D721Med (cell line): ENCODE measurements around the gene STYXL2.

ENCODE experiments used
- DNase-seq: peaks from one replicate; pipeline ENCODE4 v3.0.0; 2011; ENCODE audit warnings: low spot score; ENCODE audit not compliant: insufficient read length
- FAIRE-seq: peaks from 2 replicates; lab custom pipeline; 2011; peaks lifted over from hg19 to GRCh38; lab: Jason Lieb, UNC
- CTCF ChIP-seq: IDR thresholded peaks from 2 replicates; pipeline ENCODE4 v1.5.1; 2012; ENCODE audit warnings: mild to moderate bottlenecking, control low read depth; ENCODE audit not compliant: insufficient read depth; ENCODE audit errors: missing control alignments

STYXL2 gene

GRCh38 chr1:167115655-167116054, 21.8 kb downstream of the STYXL2 start:
- TF ChIP-seq CTCF = no peak
- DNase-seq (no peak), FAIRE-seq (no peak)

- FAIRE-seq (no peak), DNase-seq (no peak)
- no peak for TF ChIP-seq CTCF
Observed at GRCh38 chr1:167116174-167116573, 22.3 kb downstream of the STYXL2 start.

- TF ChIP-seq CTCF = no peak
- FAIRE-seq = no peak
- no peak for DNase-seq
Observed at GRCh38 chr1:167117225-167117624, 23.4 kb downstream of the STYXL2 start.

DNA sequence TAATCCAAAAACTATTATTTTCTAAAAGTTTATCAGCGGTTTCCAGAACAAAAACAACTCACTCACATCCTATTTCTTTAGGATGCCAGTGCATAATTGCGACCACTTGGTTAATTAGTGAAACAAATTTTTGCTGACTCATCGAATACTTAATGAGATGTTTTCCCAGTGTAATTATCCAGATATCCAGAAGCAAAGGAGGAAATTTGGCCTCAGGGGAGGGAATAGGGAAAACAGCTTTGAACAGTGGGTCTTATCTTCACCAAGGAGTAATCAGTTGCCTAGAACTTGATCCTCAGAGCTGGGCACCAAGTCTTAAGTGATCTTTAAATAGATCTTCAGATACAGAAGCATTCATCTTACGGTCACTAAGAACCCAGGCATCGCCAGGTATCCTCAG, 24.3 kb downstream of the STYXL2 start:
- no peak for FAIRE-seq
- TF ChIP-seq CTCF = no peak

DNA sequence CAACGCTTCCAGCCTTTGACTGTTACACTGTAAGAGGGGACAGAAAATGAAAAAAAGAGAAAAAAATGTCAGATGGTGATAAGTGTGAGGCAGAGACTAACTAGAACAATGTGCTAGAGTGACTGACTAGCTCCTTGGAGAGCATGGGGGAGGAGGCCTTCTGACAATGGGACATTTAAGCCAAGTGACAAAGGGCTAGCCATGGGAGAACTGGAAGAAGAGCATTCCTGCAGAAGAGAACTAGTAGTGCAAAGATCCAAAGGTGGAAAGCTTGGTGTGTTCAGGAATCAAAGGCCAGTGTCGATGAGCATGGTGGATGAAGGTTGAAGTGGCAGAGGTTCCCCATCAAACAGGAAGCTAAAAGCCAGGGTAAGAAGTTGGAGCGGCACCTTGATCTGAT, 25.8 kb downstream of the STYXL2 start:
- no peak for FAIRE-seq
- TF ChIP-seq CTCF = no peak
- DNase-seq = no peak

More for the DNA sequence above, 24.3 kb downstream of the STYXL2 start:
- no peak for DNase-seq

- TF ChIP-seq CTCF = no peak
- DNase-seq (no peak), FAIRE-seq (no peak)
Observed at GRCh38 chr1:167120899-167121298, 27.0 kb downstream of the STYXL2 start.

- TF ChIP-seq CTCF = no peak
- DNase-seq (no peak), FAIRE-seq (no peak)
Observed at GRCh38 chr1:167121375-167122120, 27.7 kb downstream of the STYXL2 start.
